Karpas-422 (cell line): ENCODE results near the gene PID1. TPM values are rescaled to one million over a fixed set of nuclear protein-coding genes. Genes with fewer than 3 reads are reported as not detected.

Source experiments
- DNase-seq: peaks from one replicate; pipeline ENCODE4 v3.0.0-alpha.2; 2015
- H2AFZ ChIP-seq: fragments of 200-600 bp; sonication (generic); 2 replicates; pipeline ENCODE4 v1.6.1; 2014; ENCODE audit warnings: antibody characterized with exemption, low read length, mixed read lengths
- H3K27ac ChIP-seq: fragments of 200-600 bp; sonication (generic); 2 replicates; pipeline ENCODE4 v1.5.1; 2014; ENCODE audit warnings: mild to moderate bottlenecking, low read length, moderate library complexity
- H3K27me3 ChIP-seq: fragments of 200-600 bp; sonication (generic); 2 replicates; pipeline ENCODE4 v1.6.1; 2014; ENCODE audit warnings: low read length, mixed read lengths
- H3K36me3 ChIP-seq: fragments of 200-600 bp; sonication (generic); 2 replicates; pipeline ENCODE4 v1.6.1; 2014; ENCODE audit warnings: low read length, mixed read lengths; ENCODE audit not compliant: insufficient read depth
- H3K4me1 ChIP-seq: fragments of 200-600 bp; sonication (generic); 2 replicates; pipeline ENCODE4 v1.6.1; 2014; ENCODE audit warnings: mild to moderate bottlenecking, low read length, mixed read lengths
- H3K4me2 ChIP-seq: fragments of 200-600 bp; sonication (generic); 2 replicates; pipeline ENCODE4 v1.6.1; 2014; ENCODE audit warnings: low read length, low read depth, mild to moderate bottlenecking; ENCODE audit not compliant: poor library complexity, severe bottlenecking
- H3K4me3 ChIP-seq: fragments of 200-600 bp; sonication (generic); 2 replicates; pipeline ENCODE4 v1.5.1; 2014; ENCODE audit warnings: mild to moderate bottlenecking, antibody characterized with exemption, low read length, mixed read lengths
- H3K79me2 ChIP-seq: fragments of 200-600 bp; sonication (generic); 2 replicates; pipeline ENCODE4 v1.6.1; 2014; ENCODE audit warnings: mild to moderate bottlenecking, low read length, mixed read lengths
- H3K9ac ChIP-seq: fragments of 200-600 bp; sonication (generic); 2 replicates; pipeline ENCODE4 v1.6.0; 2014; ENCODE audit warnings: low read length
- H3K9me2 ChIP-seq: fragments of 200-600 bp; sonication (generic), shearing (Covaris generic); replicated peaks from 2 replicates; pipeline ENCODE4 v1.6.0; 2014; ENCODE audit warnings: mild to moderate bottlenecking, low read length, moderate library complexity; ENCODE audit not compliant: insufficient read depth
- H3K9me3 ChIP-seq: fragments of 300-700, 200-600 bp; sonication (generic); 2 replicates; pipeline ENCODE4 v1.6.1; 2014; ENCODE audit warnings: low read length, mixed read lengths
- H4K20me1 ChIP-seq: fragments of 200-600 bp; sonication (generic); 2 replicates; pipeline ENCODE4 v1.6.1; 2014; ENCODE audit warnings: mild to moderate bottlenecking, antibody characterized with exemption, low read length, low read depth; ENCODE audit not compliant: insufficient read depth
- total RNA-seq: library from RNA; depleted of rRNA; stranded (reverse); fragments of >200 nt; shearing (Covaris generic); gene quantifications from 2 replicates; pipeline ENCODE4 v1.2.3, GENCODE V29; 2014; ENCODE audit warnings: low replicate concordance

Gene PID1
- total RNA-seq, 1 experiment from 2014 or later: not detected

- H3K9ac ChIP-seq: no peak overlapping the region
- no peak overlapping the region for H3K4me2 ChIP-seq
- H3K27me3 ChIP-seq: no peaks in the 10 kb centered on the region
- no peak overlapping the region for H3K27ac ChIP-seq
- H3K9me3 ChIP-seq: no peaks in the 10 kb centered on the region
- H3K4me1 ChIP-seq: no peaks in the 10 kb centered on the region
- H3K79me2 ChIP-seq: no peaks in the 10 kb centered on the region
- H3K36me3 ChIP-seq: no peaks in the 10 kb centered on the region
- H2AFZ ChIP-seq: no peak overlapping the region
- no peak for DNase-seq
- no peaks in the 10 kb centered on the region for H4K20me1 ChIP-seq
- no peak overlapping the region for H3K4me3 ChIP-seq
- no peaks in the 10 kb centered on the region; the same call in 1 of the 2 replicates for H3K9me2 ChIP-seq
Observed at GRCh38 chr2:229066121-229066715, 204.9 kb downstream of the PID1 start.

GRCh38 chr2:229064749-229065148, 206.3 kb downstream of the PID1 start:
- Histone ChIP-seq H2AFZ (no peak overlapping the region), H3K9me3 (no peaks in the 10 kb centered on the region), H3K4me1 (no peaks in the 10 kb centered on the region), H3K27ac (no peak overlapping the region), H3K4me3 (no peak overlapping the region), H4K20me1 (no peaks in the 10 kb centered on the region), H3K27me3 (no peaks in the 10 kb centered on the region), H3K9ac (no peak overlapping the region), H3K36me3 (no peaks in the 10 kb centered on the region), H3K9me2 (no peaks in the 10 kb centered on the region; the same call in 1 of the 2 replicates), H3K79me2 (no peaks in the 10 kb centered on the region), H3K4me2 (no peak overlapping the region)
- DNase-seq: no peak

GRCh38 chr2:229060147-229060546, 210.9 kb downstream of the PID1 start:
- no peaks in the 10 kb centered on the region for H3K9me3 ChIP-seq

GRCh38 chr2:229059331-229060033, 211.6 kb downstream of the PID1 start:
- Histone ChIP-seq H3K4me1 (no peaks in the 10 kb centered on the region), H3K9me2 (no peaks in the 10 kb centered on the region; the same call in 1 of the 2 replicates), H3K27ac (no peak overlapping the region), H3K9ac (no peak overlapping the region), H3K9me3 (no peaks in the 10 kb centered on the region), H3K4me3 (no peak overlapping the region), H3K4me2 (no peak overlapping the region), H3K36me3 (no peaks in the 10 kb centered on the region), H3K27me3 (no peaks in the 10 kb centered on the region), H3K79me2 (no peaks in the 10 kb centered on the region), H2AFZ (no peak overlapping the region), H4K20me1 (no peaks in the 10 kb centered on the region)
- DNase-seq: no peak

More at GRCh38 chr2:229060147-229060546, 210.9 kb downstream of the PID1 start:
- Histone ChIP-seq H3K4me2 (no peak overlapping the region), H3K9ac (no peak overlapping the region), H3K79me2 (no peaks in the 10 kb centered on the region), H3K9me2 (no peaks in the 10 kb centered on the region; the same call in 1 of the 2 replicates), H3K4me1 (no peaks in the 10 kb centered on the region), H2AFZ (no peak overlapping the region), H3K36me3 (no peaks in the 10 kb centered on the region), H4K20me1 (no peaks in the 10 kb centered on the region), H3K4me3 (no peak overlapping the region), H3K27ac (no peak overlapping the region), H3K27me3 (no peaks in the 10 kb centered on the region)
- DNase-seq: no peak

- Histone ChIP-seq H3K9me2 (no peaks in the 10 kb centered on the region), H3K79me2 (no peaks in the 10 kb centered on the region), H4K20me1 (no peaks in the 10 kb centered on the region), H3K4me2 (no peak overlapping the region), H3K9ac (no peak overlapping the region), H3K27me3 (no peaks in the 10 kb centered on the region), H3K4me1 (no peaks in the 10 kb centered on the region), H3K4me3 (no peak overlapping the region), H2AFZ (no peak overlapping the region), H3K36me3 (no peaks in the 10 kb centered on the region), H3K9me3 (no peaks in the 10 kb centered on the region), H3K27ac (no peak overlapping the region)
- no peak for DNase-seq
Observed at GRCh38 chr2:229057976-229058553, 213.0 kb downstream of the PID1 start.

GRCh38 chr2:229054311-229054710, 216.8 kb downstream of the PID1 start:
- Histone ChIP-seq H3K27me3 (no peaks in the 10 kb centered on the region; the same call in 1 of the 2 replicates), H3K9me3 (no peaks in the 10 kb centered on the region), H3K27ac (no peak overlapping the region), H3K79me2 (no peaks in the 10 kb centered on the region), H2AFZ (no peak overlapping the region), H3K36me3 (no peaks in the 10 kb centered on the region), H4K20me1 (no peaks in the 10 kb centered on the region), H3K4me2 (no peak overlapping the region), H3K4me3 (no peak overlapping the region), H3K9me2 (no peaks in the 10 kb centered on the region), H3K9ac (no peak overlapping the region), H3K4me1 (no peaks in the 10 kb centered on the region)
- no peak for DNase-seq

GRCh38 chr2:229051798-229052197, 219.3 kb downstream of the PID1 start:
- Histone ChIP-seq H3K4me2 (no peak overlapping the region), H3K79me2 (no peaks in the 10 kb centered on the region), H3K36me3 (no peaks in the 10 kb centered on the region), H3K9me3 (no peaks in the 10 kb centered on the region), H3K27ac (no peak overlapping the region), H2AFZ (no peak overlapping the region), H3K27me3 (no peaks in the 10 kb centered on the region; the same call in 1 of the 2 replicates), H3K9ac (no peak overlapping the region), H4K20me1 (no peaks in the 10 kb centered on the region), H3K9me2 (no peaks in the 10 kb centered on the region), H3K4me3 (no peak overlapping the region), H3K4me1 (no peaks in the 10 kb centered on the region)
- no peak for DNase-seq

- H3K4me1 ChIP-seq: no peaks in the 10 kb centered on the region
- H2AFZ ChIP-seq: no peak overlapping the region
- H3K9ac ChIP-seq: no peak overlapping the region
- no peak overlapping the region for H3K4me2 ChIP-seq
- no peaks in the 10 kb centered on the region for H3K9me3 ChIP-seq
- no peaks in the 10 kb centered on the region for H3K36me3 ChIP-seq
- H3K27me3 ChIP-seq: no peaks in the 10 kb centered on the region; the same call in 1 of the 2 replicates
- no peak for DNase-seq
- no peak overlapping the region for H3K27ac ChIP-seq
- H3K79me2 ChIP-seq: no peaks in the 10 kb centered on the region
- H4K20me1 ChIP-seq: no peaks in the 10 kb centered on the region
- no peak overlapping the region for H3K4me3 ChIP-seq
- H3K9me2 ChIP-seq: no peaks in the 10 kb centered on the region
Observed at GRCh38 chr2:229050133-229050532, 221.0 kb downstream of the PID1 start.
